Measurements from ENCODE around the gene RIPK1. TPM values are rescaled to one million over a fixed set of nuclear protein-coding genes. Genes with fewer than 3 reads are reported as not detected.
A peak's percentile ranks its signal among the peaks of the same experiment; 100 is the strongest.

The RIPK1 gene
- total and polyA plus RNA-seq, 9 of the 15 experiments (the other 6 are each of a cell fraction or from before 2014, with no cell fraction given): 3.8 to 24.9 (median 17.7) TPM

DNA sequence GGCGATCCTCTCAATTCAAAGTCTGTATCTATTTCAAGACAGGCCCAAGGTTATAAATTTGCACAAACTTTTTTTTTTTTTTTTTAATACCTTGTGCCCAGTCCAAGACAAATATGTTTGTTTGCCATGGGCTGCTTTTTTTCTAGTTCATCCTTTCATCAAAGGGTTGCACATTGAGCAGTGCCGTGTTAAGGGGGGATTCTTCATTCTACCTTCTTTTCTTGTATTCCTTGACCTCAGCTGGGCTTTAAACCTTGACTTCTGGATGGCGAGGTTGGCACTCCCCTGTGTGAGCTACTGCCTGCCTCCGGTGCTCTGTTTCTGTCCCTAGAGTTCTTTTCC is 7.4 kb downstream of the RIPK1 start:
- ChIA-PET POLR2A (interaction anchor here (0.5 to 1.7 kb wide), 13 partner anchors 7 to 308 kb away, joined by 3 to 5 read pairs (median 3); partner anchors contain the start of gene RIPK1), CTCF (ENCODE audit: low intra/inter-chr PET ratio) (no interaction called here)
- no peaks in the 10 kb centered on the region for H3K9me1 ChIP-seq (ENCODE audit: control insufficient read depth, insufficient read depth, low read length)
- H3K4me1 ChIP-seq (replicated peaks in 1 of 2; ENCODE audit: control insufficient read depth in 2 of 2, insufficient read depth in 2 of 2, low read length in 2 of 2): peaks cover 0 to 7% of the 10 kb centered on the region in 2 experiments; a peak in 2 of 5 replicates
- no peak for TF ChIP-seq RBFOX2 (IDR thresholded peaks at IDR 0.05; ENCODE audit: low read depth, low read length)
- TF ChIP-seq POLR3A (IDR thresholded peaks at IDR 0.05; ENCODE audit: borderline replicate concordance, extremely low read depth, insufficient read depth, insufficient read length): no peak
- TF ChIP-seq, protein P1, sequence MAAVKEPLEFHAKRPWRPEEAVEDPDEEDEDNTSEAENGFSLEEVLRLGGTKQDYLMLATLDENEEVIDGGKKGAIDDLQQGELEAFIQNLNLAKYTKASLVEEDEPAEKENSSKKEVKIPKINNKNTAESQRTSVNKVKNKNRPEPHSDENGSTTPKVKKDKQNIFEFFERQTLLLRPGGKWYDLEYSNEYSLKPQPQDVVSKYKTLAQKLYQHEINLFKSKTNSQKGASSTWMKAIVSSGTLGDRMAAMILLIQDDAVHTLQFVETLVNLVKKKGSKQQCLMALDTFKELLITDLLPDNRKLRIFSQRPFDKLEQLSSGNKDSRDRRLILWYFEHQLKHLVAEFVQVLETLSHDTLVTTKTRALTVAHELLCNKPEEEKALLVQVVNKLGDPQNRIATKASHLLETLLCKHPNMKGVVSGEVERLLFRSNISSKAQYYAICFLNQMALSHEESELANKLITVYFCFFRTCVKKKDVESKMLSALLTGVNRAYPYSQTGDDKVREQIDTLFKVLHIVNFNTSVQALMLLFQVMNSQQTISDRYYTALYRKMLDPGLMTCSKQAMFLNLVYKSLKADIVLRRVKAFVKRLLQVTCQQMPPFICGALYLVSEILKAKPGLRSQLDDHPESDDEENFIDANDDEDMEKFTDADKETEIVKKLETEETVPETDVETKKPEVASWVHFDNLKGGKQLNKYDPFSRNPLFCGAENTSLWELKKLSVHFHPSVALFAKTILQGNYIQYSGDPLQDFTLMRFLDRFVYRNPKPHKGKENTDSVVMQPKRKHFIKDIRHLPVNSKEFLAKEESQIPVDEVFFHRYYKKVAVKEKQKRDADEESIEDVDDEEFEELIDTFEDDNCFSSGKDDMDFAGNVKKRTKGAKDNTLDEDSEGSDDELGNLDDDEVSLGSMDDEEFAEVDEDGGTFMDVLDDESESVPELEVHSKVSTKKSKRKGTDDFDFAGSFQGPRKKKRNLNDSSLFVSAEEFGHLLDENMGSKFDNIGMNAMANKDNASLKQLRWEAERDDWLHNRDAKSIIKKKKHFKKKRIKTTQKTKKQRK (IDR thresholded peaks at IDR 0.05; ENCODE audit: borderline replicate concordance, low read depth, low read length): no peak
- no peak for TF ChIP-seq MEF2D (tag; conservative IDR thresholded peaks at IDR 0.05; ENCODE audit: low read depth)
- TF ChIP-seq NR2C2 (CRISPR knock-in tag; IDR thresholded peaks at IDR 0.05): no peak
- peak; percentile 62; the same call in 1 of the 2 replicates for TF ChIP-seq NR2C2 (tag; IDR thresholded peaks at IDR 0.05)
- TF ChIP-seq ZBTB1 (CRISPR knock-in tag; IDR thresholded peaks at IDR 0.05; ENCODE audit: borderline replicate concordance, low read depth): no peak
- 0 out of 2 replicates have a peak, but pooled peaks have one; percentile 6 for TF ChIP-seq GABPA (tag; conservative IDR thresholded peaks at IDR 0.05; ENCODE audit: low read depth)
- no peaks in the 10 kb centered on the region for H3K27me3 ChIP-seq (ENCODE audit: control insufficient read depth in 2 of 2, insufficient read depth in 2 of 2, low read length in 2 of 2)
- 74% methylated on average over 4 of the region's 4 CpGs for WGBS (ENCODE audit: insufficient coverage, low coverage, missing lambda C conversion rate)
- H3K9ac ChIP-seq (ENCODE audit: insufficient read depth in 1 of 2, low read depth in 2 of 2, low read length in 2 of 2): no peak overlapping the region
- no peak for FAIRE-seq
- H3K27ac ChIP-seq (ENCODE audit: extremely low read depth, low read depth, low read length): no peak overlapping the region
- peaks cover 69% of the 10 kb centered on the region for H3K36me3 ChIP-seq (ENCODE audit: control insufficient read depth, insufficient read depth, low read length)
- no peak for ATAC-seq
- no peak for DNase-seq (ENCODE audit: extremely low read depth in 1 of 4, low spot score in 3 of 4)
- no peak overlapping the region for H3K4me2 ChIP-seq (ENCODE audit: insufficient read depth, low read length)
- no peaks in the 10 kb centered on the region for H4K20me1 ChIP-seq (replicated peaks; ENCODE audit: control insufficient read depth, insufficient read depth, low read length)
- no peak overlapping the region for H2AFZ ChIP-seq (ENCODE audit: low read depth, low read length)
- no peaks in the 10 kb centered on the region for H3K9me3 ChIP-seq (replicated peaks; ENCODE audit: control insufficient read depth, insufficient read depth, low read depth, low read length)
- intact Hi-C loops (cut with micrococcal nuclease): no loop called here
- no TSS peak for BruUV-seq (replicated peaks)
- H3K79me2 ChIP-seq (ENCODE audit: control insufficient read depth, insufficient read depth, low read length): peaks cover 55% of the 10 kb centered on the region
- in situ Hi-C loops (cut with MboI): no loop called here
- H3K4me3 ChIP-seq: no peak overlapping the region
